ENCODE results near the gene CSH2.

The CSH2 gene

GRCh38 chr17:63855185-63855584 is 18.3 kb downstream of the CSH2 start:
- DNase-seq (ENCODE audit: low read depth), result no peak

DNA sequence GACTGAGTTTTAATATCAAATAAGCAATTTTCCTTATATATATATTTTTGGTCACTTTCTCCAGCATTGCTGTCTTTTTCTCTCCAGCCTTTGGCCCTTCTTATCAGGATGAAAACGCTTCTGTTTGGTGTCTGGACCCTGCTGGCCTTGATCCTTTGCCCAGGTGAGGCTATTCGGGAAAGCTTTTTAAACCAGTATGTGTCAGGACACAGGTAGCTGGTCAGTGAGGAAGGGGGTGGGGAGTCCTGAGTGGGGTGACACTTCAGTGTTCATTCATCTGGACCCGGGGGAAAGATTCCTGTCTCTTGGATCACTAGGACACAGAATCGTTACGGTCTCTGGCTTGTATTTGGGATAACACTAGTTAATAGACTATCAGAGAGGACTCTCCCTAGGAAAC is 18.8 kb downstream of the CSH2 start:
- DNase-seq (ENCODE audit: low read depth), result no peak

- DNase-seq (ENCODE audit: low read depth), result no peak
Observed at GRCh38 chr17:63853260-63853659, 20.2 kb downstream of the CSH2 start.

- no peak for DNase-seq (ENCODE audit: low read depth)
Observed at GRCh38 chr17:63850401-63850800, 23.1 kb downstream of the CSH2 start.

DNA sequence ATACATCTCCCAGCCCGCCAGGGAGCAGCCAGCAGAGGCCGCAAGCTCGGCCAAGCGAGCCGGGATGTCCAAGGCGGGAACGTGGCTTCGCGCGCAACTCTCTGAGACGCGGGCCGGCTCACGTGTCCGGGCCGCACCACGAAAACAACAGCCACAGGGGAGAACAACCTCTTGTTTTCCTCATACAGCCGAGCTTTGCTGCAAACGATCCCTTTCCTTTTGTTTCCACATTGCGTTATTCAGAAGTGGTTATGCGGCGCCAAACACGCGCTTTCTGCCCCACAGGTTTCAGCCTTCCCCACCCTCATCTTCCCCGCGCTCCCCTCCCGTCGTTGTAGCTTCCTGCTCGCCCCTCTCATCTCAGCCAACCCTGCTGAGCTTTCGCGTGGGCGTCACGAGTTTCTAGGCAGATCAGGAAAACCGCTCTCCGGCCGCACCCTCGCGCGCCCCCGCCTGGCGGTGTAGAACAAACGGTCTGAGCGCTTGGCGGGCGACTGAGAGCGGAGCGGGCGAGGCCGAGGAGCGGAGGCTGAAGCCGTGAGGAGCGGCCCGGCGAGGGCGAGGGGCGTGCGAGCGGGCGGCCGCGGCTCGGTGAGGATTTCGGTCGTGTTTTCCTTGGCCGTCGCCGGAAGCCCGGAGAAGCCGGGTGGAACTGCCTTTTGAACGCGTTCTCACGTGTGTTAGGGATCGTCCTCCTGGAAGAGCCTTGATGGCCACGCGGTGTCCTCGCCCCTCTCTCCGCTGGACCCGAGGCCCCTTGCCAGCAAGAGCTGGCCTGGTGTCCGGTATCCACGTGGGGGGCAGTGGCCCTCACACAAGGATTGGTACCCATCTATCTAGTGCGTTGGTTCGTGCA is 24.4 kb downstream of the CSH2 start:
- DNase-seq (ENCODE audit: low read depth), result peak; percentile 85

GRCh38 chr17:63847525-63848249 is 25.8 kb downstream of the CSH2 start:
- DNase-seq (ENCODE audit: low read depth), result no peak

DNA sequence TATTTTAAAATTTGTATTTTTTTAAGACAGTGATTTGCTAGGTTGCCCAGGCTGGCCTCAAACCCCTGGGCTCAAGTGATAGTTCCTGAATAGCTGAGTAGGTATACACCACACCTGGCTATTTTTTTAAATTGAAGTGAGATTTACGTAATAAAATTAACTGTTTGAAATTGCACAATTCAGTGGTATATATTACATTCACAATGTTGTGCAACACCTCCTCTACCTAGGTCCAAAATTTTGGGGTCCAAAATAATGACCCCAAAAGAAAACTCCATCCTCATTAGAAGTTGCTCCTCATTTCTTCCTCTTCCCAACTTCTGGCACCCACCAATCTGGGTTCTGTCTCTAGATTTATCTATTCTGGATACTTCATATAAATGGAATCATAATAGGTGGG is 28.0 kb downstream of the CSH2 start:
- DNase-seq (ENCODE audit: low read depth), result no peak

- DNase-seq (ENCODE audit: low read depth), result no peak
Observed at GRCh38 chr17:63843910-63844677, 29.4 kb downstream of the CSH2 start.

GRCh38 chr17:63843387-63843888 is 30.0 kb downstream of the CSH2 start:
- peak; percentile 55 for DNase-seq (ENCODE audit: low read depth)

DNA sequence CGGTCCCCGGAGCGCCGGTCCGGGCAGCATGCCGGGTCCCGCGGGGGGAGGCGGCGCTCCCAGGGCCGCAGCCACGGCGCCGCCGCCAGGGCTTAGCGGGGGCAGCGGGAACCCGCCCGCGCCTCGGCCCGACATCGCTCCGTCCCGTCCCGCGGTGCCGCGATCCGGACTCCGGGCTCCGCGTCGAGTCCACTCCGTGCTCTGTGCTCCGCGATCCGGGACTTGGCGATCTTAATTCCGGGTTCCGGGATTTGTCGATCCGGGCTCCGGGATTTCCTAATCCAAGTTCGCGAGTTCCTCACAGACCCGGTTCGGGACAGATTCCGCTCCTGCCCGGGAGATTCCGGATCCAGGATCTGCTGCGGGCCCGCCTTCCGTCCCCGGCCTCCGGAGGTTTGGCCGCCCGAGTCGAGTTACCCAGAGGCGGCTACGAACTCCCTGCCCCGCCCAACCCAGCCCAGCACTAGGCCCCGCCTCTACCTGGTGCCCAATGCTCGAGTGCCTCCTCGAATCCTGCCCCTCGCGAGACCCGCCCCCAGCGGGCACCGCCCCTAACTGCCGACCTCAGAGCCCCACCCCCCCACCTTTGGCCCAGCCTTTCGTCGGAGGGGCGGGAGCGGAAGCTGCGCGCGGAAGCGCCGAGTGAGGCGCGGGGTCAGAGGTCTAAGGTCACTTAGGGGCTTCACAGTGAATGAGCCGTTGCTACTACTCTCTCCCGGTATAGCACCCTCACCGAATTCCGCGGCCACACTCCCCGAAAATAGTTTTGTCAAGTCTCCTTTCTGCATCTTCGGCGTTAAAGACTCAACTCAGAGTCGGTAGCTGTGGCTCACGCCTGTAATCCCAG is 30.7 kb downstream of the CSH2 start, which contains the start of gene SMARCD2:
SMARCD2 (minus strand) TSS at position 146 of the 847 bp plus-strand sequence; CDS start at position 135, 11 bp downstream.
- DNase-seq (ENCODE audit: low read depth), result peak; percentile 100

- DNase-seq (ENCODE audit: low read depth), result no peak
Observed at GRCh38 chr17:63842173-63842539, 31.3 kb downstream of the CSH2 start.

- peak; percentile 54 for DNase-seq (ENCODE audit: low read depth)
Observed at GRCh38 chr17:63841350-63842172, 31.9 kb downstream of the CSH2 start.

DNA sequence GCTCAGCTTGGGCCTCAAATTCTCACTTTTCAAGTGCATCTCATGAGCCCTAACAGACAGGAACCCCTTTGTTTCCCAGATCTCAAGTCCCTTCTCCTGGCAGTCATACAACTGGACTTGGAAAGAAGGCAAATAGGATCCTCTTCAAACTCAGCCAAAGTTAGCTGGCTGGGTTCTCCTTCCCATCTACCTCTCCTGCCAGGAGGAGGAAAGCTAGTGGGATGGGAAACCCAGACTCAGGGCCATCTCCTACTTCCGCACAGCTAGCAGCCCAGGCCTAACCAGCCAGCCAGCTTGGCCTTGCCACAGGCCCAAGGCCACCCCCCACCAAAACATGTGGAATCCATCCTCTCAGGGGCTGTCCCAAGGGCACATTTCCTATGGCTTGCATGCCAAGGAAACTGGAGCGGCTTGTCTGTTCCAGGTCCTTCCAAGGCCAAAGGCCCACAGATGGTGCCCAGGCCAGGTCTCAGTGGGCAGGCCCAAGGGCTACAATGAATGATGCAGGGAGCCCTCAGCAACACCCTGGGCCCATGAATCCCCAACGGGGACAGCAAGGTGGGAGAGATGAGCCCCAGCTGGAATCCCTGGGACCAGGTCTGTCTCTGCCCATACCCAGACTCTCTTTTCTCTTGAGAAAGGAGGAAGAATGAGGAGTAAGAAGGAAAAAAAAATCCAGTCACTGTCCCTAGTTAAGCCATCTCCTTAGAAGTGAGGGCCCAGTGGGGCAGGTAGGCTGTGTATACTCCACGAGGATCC is 32.7 kb downstream of the CSH2 start:
- DNase-seq (ENCODE audit: low read depth), result no peak

DNA sequence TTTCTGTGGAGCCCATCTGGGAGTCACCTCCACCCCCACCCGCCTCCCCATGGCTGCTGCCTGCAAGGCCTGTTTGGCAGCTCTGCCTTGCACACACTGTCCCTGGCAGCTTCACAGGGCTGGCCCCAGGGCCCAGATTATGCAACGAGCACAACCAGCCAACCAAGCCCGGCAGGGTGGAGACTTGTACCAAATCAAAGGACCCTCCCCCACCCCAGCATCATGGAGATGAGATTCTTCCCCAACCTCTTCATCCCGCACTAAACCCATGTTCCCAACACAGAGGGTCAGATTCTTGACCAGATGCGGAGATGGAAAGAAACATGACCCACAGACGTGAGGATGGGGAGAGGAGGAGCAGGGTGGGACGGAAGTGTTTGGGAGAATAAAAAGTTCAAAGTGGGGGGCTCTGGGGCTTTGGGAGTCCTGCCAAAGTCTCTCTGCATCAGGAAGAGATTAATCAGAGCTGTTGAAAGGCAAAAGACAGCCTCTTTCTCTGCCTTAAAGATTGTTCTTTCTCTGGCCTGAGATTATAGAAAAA is 34.8 kb downstream of the CSH2 start:
- DNase-seq (ENCODE audit: low read depth), result peak; percentile 84

DNA sequence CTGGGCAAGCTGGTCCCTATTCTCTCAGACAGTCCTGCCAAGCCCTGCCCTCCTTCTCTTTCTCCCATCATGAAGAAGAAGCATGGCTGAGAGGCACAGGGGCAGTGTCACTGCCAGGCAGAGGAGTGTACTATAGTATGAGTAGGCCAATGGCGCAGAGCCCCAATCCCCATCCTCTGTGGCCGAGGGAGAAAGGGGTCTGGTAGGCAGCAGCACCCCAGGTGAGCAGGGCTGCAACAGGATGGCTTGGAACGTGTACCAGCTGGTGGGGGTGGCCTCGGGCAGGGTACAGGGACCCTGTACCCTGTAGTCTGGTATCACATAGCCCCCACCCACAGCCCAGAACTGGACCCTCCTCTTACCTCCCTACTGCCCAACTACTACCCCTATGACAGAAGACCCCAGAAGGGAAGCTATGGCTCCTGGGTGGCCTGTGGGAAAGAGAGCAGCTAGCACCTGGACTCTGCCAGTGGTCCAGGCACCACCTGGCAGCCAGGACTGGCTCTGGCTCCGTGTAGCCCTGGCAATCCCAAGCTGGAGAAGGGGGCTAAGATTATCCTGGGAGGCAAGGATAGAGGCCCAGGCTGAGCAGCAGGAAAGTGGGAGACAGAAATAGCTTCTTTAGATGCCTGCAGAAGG is 35.4 kb downstream of the CSH2 start:
- DNase-seq (ENCODE audit: low read depth), result no peak

- no peak for DNase-seq (ENCODE audit: low read depth)
Observed at GRCh38 chr17:63837480-63837879, 36.0 kb downstream of the CSH2 start.

DNA sequence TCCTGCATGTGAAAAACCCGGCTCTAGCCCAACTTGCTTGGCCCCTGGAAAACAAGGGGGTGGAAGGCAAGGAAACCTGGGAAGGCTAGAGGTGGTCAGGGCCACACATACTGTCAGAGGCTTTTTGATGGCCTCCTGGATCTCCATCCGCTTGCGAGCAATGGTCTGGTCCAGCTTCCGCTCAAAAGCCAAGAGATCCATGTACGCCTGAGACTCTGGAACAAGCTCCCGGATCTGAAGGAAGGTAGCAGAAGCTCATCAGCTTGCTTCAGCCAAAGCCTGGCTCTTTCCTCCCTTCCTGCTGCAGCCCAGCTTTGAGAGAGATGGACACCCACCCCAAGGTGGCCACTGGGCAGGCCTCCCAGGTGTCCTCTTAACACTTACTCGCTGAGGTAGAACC is 36.7 kb downstream of the CSH2 start:
- no peak for DNase-seq (ENCODE audit: low read depth)

GRCh38 chr17:63835167-63835720 is 38.2 kb downstream of the CSH2 start:
- DNase-seq (ENCODE audit: low read depth), result no peak

Measured in iris pigment epithelial cell (primary cell).